ENCODE measurements around the gene IMMT.

IMMT gene

GRCh38 chr2:86186431-86186830, 8.8 kb downstream of the IMMT start:
- FAIRE-seq: no peak
- DNase-seq (ENCODE audit: insufficient read length, low spot score): no peak
- TF ChIP-seq SPI1 (IDR thresholded peaks at IDR 0.05; ENCODE audit: low read depth, low read length) (no peak), POLR2AphosphoS5 (IDR thresholded peaks at IDR 0.05; ENCODE audit: low read depth, low read length) (no peak), PAX5 (IDR thresholded peaks at IDR 0.05; ENCODE audit: insufficient read depth, low read length, severe bottlenecking) (no peak), POLR2A (IDR thresholded peaks at IDR 0.05; ENCODE audit: low read depth, low read length) (no peak), POU2F2 (IDR thresholded peaks at IDR 0.05; ENCODE audit: low read depth, low read length) (no peak), TAF1 (IDR thresholded peaks at IDR 0.05; ENCODE audit: low read depth, low read length) (no peak)

DNA sequence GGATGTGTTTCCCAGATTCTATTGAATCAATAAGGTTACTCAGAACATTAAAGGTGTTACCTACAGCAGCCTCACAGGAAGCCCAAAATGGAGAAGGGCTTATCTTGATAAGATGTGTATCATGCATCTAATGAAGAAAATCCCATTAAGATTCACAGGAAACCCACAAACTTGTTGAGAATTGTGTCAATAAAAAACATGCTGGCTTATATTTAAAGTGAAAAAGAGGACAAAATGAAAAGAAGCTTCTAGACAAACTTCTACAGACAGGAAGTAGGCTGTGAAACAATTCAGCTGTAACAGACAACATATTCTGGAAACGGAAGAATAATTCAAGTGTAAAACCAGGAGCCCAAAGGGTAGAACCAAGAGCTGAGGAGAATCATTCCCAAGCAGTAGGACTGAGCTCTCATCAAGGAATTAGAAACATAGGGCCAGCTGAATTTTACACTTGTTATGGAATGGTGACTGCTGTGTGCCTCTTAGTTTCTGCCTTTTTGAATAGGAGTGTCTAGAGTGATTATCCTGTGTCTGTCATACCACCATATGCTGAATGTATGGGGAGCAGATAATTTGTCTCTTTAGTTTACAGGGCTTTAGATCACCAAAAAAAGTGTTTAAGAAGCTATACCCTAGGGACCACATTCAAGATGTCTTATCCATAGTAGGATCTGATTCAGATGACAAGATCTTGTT, 9.6 kb downstream of the IMMT start:
- TF ChIP-seq TAF1 (IDR thresholded peaks at IDR 0.05; ENCODE audit: low read depth, low read length) (no peak), POLR2A (IDR thresholded peaks at IDR 0.05; ENCODE audit: low read depth, low read length) (no peak), POLR2AphosphoS5 (IDR thresholded peaks at IDR 0.05; ENCODE audit: low read depth, low read length) (no peak), POU2F2 (IDR thresholded peaks at IDR 0.05; ENCODE audit: low read depth, low read length) (no peak)
- FAIRE-seq: peak; percentile 65
- DNase-seq (ENCODE audit: insufficient read length, low spot score): no peak

DNA sequence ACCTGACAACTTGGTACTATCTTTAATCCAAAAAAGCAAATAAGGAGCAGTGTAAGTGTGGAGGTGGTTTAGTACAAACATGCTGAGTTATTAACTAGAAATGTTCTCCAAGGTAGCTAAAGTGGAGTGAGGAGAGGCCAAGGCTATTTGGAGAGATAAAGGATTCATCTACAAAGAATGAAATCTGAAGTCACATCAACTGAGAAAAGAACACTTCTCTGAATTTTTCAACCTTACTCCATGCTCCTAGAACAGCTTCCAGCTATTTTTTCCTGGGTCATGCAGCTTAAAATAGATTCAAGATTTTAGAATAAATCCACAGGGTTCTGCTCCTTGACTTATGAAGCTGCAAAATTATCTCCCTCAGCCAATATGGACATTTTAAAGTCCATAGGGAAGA, 18.7 kb downstream of the IMMT start:
- FAIRE-seq (no peak), DNase-seq (ENCODE audit: insufficient read length, low spot score) (no peak)
- TF ChIP-seq POU2F2 (IDR thresholded peaks at IDR 0.05; ENCODE audit: low read depth, low read length) (no peak), SPI1 (IDR thresholded peaks at IDR 0.05; ENCODE audit: low read depth, low read length) (no peak), TAF1 (IDR thresholded peaks at IDR 0.05; ENCODE audit: low read depth, low read length) (no peak), POLR2A (IDR thresholded peaks at IDR 0.05; ENCODE audit: low read depth, low read length) (no peak), POLR2AphosphoS5 (IDR thresholded peaks at IDR 0.05; ENCODE audit: low read depth, low read length) (no peak), PAX5 (IDR thresholded peaks at IDR 0.05; ENCODE audit: insufficient read depth, low read length, severe bottlenecking) (no peak)

DNA sequence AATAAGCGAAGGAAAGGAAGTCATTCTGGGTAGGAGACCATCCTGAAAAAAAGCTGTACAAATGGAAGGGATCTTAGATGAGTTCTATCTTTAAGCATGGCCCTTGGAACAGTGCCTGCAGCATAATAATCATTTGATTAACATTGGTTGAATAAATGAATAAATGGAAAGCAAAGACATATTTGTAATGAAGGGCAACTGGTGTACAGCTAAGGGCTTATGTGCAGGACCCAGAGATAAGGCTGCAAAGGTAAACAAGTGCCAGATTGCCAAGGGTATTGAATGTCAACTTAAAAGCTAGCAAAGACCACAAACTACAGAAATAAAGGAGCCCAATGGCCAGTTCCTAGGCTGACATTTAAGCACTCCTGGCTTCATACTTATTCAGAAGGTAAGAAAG, 19.4 kb downstream of the IMMT start:
- FAIRE-seq: no peak
- DNase-seq (ENCODE audit: insufficient read length, low spot score): no peak
- TF ChIP-seq POLR2AphosphoS5 (IDR thresholded peaks at IDR 0.05; ENCODE audit: low read depth, low read length) (no peak), POU2F2 (IDR thresholded peaks at IDR 0.05; ENCODE audit: low read depth, low read length) (no peak), SPI1 (IDR thresholded peaks at IDR 0.05; ENCODE audit: low read depth, low read length) (no peak), TAF1 (IDR thresholded peaks at IDR 0.05; ENCODE audit: low read depth, low read length) (no peak), POLR2A (IDR thresholded peaks at IDR 0.05; ENCODE audit: low read depth, low read length) (no peak), PAX5 (IDR thresholded peaks at IDR 0.05; ENCODE audit: insufficient read depth, low read length, severe bottlenecking) (no peak)

- FAIRE-seq (no peak), DNase-seq (ENCODE audit: insufficient read length, low spot score) (no peak)
- TF ChIP-seq PAX5 (IDR thresholded peaks at IDR 0.05; ENCODE audit: insufficient read depth, low read length, severe bottlenecking) (no peak), SPI1 (IDR thresholded peaks at IDR 0.05; ENCODE audit: low read depth, low read length) (peak; percentile 77)
These were observed 20.8 kb downstream of the IMMT start for GRCh38 chr2:86174445-86174844.

- DNase-seq (ENCODE audit: insufficient read length, low spot score): no peak
- TF ChIP-seq POLR2A (IDR thresholded peaks at IDR 0.05; ENCODE audit: low read depth, low read length): no peak
- no peak for FAIRE-seq
These were observed 22.7 kb downstream of the IMMT start for GRCh38 chr2:86172610-86173009.

GRCh38 chr2:86171295-86171694, 24.0 kb downstream of the IMMT start:
- no peak for DNase-seq (ENCODE audit: insufficient read length, low spot score)
- FAIRE-seq: no peak
- TF ChIP-seq POU2F2 (IDR thresholded peaks at IDR 0.05; ENCODE audit: low read depth, low read length) (no peak), PAX5 (IDR thresholded peaks at IDR 0.05; ENCODE audit: insufficient read depth, low read length, severe bottlenecking) (no peak), POLR2A (IDR thresholded peaks at IDR 0.05; ENCODE audit: low read depth, low read length) (no peak), POLR2AphosphoS5 (IDR thresholded peaks at IDR 0.05; ENCODE audit: low read depth, low read length) (no peak)

- DNase-seq (ENCODE audit: insufficient read length, low spot score) (no peak), FAIRE-seq (no peak)
- TF ChIP-seq POLR2AphosphoS5 (IDR thresholded peaks at IDR 0.05; ENCODE audit: low read depth, low read length): no peak
These were observed 24.8 kb downstream of the IMMT start for GRCh38 chr2:86170449-86170848.

GRCh38 chr2:86160156-86160952, 34.9 kb downstream of the IMMT start:
- DNase-seq (ENCODE audit: insufficient read length, low spot score) (no peak), FAIRE-seq (no peak)
- TF ChIP-seq POLR2AphosphoS5 (IDR thresholded peaks at IDR 0.05; ENCODE audit: low read depth, low read length) (no peak), SPI1 (IDR thresholded peaks at IDR 0.05; ENCODE audit: low read depth, low read length) (no peak), POU2F2 (IDR thresholded peaks at IDR 0.05; ENCODE audit: low read depth, low read length) (no peak), TAF1 (IDR thresholded peaks at IDR 0.05; ENCODE audit: low read depth, low read length) (no peak)

GRCh38 chr2:86158286-86158685, 37.0 kb downstream of the IMMT start:
- TF ChIP-seq POLR2A (IDR thresholded peaks at IDR 0.05; ENCODE audit: low read depth, low read length): no peak
- TF ChIP-seq TAF1 (IDR thresholded peaks at IDR 0.05; ENCODE audit: low read depth, low read length): no peak
- no peak for TF ChIP-seq POLR2AphosphoS5 (IDR thresholded peaks at IDR 0.05; ENCODE audit: low read depth, low read length)
- no peak for TF ChIP-seq POU2F2 (IDR thresholded peaks at IDR 0.05; ENCODE audit: low read depth, low read length)
- no peak for TF ChIP-seq PAX5 (IDR thresholded peaks at IDR 0.05; ENCODE audit: insufficient read depth, low read length, severe bottlenecking)
- TF ChIP-seq SPI1 (IDR thresholded peaks at IDR 0.05; ENCODE audit: low read depth, low read length): no peak
- DNase-seq (ENCODE audit: insufficient read length, low spot score) (no peak), FAIRE-seq (no peak)

Data from GM12891 (cell line).